GM19023 (cell line): ENCODE data around the gene MOCS1.

ENCODE experiments used
- ATAC-seq: cut with Tn5 transposase; IDR thresholded peaks from one replicate; pipeline ENCODE4 v1.9.1; 2021; ENCODE audit warnings: mild to moderate bottlenecking, moderate library complexity; ENCODE audit not compliant: unreplicated experiment

MOCS1 gene

GRCh38 chr6:39925931-39926290 is 8.4 kb downstream of the MOCS1 start:
- ATAC-seq: no peak

DNA sequence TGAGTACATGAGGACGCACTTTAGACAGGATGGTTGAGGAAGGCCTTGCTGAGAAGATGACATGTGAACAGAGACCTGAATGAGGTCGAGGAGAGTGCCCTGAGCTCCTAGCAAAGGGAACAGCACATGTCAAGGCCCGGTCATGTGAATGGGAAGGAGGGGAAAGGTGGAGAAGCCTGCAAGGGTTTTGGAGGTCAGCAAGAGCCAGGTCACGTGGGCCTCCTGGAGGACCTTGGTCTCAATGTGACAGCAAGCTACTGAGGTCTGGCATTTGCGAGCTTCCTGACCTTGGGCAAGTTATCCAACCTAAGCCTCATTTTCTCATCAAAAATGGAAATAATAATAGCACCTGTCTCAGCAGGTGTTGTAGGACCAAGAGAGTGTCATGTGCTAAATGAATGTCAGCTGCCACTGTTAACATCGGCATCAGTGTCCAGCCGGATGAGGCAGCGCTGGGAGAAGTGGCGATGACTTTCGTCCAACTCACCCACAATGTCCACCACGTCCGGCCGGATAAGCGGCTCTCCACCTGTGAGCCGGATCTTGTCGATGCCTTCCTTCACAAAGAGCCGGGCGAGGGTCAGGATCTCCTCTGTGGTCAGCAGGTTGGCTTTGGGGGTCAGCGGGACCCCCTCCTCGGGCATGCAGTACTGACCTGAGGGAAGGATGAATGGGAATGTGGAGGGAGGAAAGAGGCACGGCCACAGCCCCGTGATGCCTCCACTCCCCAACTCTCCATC is 8.9 kb downstream of the MOCS1 start:
- ATAC-seq: no peak

DNA sequence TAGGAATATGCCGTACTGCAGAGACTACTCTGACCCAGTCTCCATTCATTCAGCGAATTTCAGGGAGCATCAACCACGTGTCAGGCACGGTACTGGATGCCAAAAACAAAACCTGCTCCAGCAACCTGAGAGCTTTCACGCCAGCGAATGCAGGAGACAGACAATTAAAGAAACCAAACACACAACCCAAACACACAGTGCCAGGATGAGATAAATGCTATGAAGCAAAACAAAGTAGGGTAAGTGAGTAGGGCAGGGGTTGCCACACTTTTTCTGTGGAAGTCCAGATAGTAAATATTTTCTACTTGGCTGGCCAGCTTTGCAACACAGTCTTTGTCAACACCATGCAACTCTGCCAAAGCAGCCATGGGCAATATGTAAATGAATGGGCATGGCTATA is 10.0 kb downstream of the MOCS1 start:
- ATAC-seq: no peak

- no peak for ATAC-seq
These were observed 10.4 kb downstream of the MOCS1 start for GRCh38 chr6:39923861-39924260.

DNA sequence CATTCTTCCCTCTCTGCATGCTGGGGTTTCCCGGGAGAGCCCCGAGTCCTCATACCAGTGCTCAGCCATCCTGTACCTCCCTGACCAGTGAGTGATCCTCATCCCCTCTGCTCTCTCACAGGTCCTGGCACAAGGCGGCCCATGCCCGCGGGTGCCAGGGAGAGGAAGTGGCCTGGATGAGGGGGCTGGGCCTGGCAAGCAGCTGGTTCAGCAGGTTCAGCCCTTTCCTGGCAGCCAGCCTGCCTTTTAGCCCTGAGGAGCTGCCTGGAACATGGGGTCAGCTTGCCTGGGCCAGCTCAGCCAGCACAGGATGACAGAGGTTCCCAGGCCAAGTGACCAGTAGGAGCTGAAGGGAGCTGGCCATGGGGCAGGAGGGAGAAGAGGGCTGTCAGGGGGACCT is 10.9 kb downstream of the MOCS1 start:
- no peak for ATAC-seq

GRCh38 chr6:39922821-39923220 is 11.4 kb downstream of the MOCS1 start:
- ATAC-seq: no peak

- ATAC-seq: no peak
These were observed 14.1 kb downstream of the MOCS1 start for GRCh38 chr6:39920157-39920556.

GRCh38 chr6:39918831-39919230 is 15.4 kb downstream of the MOCS1 start:
- ATAC-seq: no peak

- no peak for ATAC-seq
These were observed 16.3 kb downstream of the MOCS1 start for GRCh38 chr6:39917981-39918380.

- no peak for ATAC-seq
These were observed 16.9 kb downstream of the MOCS1 start for GRCh38 chr6:39917329-39917728.

DNA sequence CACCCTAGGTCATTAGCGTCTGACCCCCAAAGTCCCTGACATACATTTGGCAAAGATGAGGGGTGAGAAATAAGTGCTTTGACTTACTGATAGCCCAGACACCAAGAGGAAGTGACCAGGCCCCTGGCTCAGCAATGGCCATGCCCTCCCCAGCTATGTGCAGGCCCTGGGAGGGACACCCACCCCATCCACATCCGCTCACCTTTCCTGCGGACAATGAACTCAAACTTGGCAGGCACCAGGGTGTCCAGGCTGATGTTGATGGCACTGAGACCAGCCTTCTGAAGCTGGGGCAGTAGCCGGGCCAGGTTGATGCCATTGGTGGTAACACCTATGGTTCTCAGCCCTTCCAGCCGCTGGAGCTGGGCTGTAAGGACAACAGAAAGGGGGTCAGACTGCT is 18.4 kb downstream of the MOCS1 start:
- ATAC-seq: no peak

GRCh38 chr6:39914239-39914638 is 20.0 kb downstream of the MOCS1 start:
- no peak for ATAC-seq

- ATAC-seq: no peak
These were observed 20.8 kb downstream of the MOCS1 start for GRCh38 chr6:39913391-39913916.

- ATAC-seq: no peak
These were observed 21.8 kb downstream of the MOCS1 start for GRCh38 chr6:39912446-39912845.

GRCh38 chr6:39911513-39912125 is 22.6 kb downstream of the MOCS1 start:
- no peak for ATAC-seq

- ATAC-seq: no peak
These were observed 23.5 kb downstream of the MOCS1 start for GRCh38 chr6:39910744-39911143.

DNA sequence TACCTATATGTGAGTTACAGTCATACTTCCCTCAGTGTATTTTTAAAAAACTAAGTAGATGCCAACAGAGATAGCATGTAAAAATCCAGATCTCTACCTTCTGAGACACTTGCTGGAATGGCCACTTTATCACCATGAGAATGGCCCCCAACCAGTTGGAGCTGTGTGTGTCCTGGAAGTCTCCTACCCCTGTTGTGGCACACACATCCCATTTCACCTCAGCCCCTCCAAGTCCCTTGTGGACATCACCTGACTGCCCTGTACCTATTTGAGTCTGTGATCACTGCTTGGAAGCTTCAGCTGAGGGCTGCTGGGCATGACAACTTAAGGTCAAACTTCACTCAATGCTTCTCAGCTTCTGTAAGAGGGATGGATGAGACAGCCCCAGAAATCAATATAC is 24.1 kb downstream of the MOCS1 start:
- ATAC-seq: no peak

DNA sequence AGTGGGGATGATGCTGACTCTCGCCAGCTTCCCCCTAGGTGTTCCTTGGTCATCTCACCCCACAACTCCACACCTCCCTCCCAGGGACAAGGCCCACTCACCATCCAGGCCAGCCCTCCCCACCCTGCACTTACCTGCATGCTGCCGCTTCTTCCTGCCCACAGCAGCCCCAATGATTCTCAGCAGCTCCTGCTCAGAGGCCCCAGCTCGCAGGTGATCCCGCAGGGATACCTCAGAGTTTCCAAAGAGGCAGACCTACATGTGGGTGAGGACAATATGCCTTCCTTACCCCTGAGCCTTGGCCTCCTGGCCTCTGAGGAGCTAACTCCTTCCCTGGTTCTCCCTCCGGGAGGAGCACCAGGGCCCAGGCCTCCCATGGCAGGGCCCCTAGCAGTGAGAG is 24.6 kb downstream of the MOCS1 start:
- no peak for ATAC-seq

DNA sequence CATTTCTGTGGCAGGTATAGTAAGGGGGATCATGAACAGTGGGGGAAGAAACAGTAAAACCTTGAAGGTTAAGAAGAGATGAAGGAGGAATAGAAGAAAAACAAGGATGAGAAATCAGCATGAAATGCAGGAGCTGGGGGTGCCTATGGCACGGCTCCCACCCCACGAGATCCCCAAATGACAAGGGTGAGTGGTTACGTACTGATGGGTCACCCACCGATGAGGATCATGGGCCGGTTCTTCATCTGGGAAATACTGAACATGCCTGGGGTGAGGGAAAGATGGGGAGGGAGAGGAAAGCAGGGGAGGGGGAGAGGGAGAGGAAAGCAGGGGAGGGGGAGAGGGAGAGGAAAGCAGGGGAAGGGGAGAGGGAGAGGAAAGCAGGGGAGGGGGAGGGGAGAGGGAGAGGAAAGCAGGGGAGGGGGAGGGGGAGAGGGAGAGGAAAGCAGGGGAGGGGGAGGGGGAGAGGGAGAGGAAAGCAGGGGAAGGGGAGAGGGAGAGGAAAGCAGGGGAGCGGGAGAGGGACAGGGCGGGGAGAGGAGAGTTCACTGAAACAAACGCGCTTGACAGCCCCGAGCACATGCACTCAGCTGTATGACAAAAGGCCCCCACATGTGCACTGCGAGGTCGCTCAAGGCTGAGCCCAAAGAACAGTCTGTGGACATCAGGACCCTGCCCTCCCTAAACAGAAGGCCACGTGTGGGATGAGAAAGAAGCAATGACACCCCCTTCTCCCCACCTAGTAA is 25.3 kb downstream of the MOCS1 start:
- ATAC-seq: no peak

- no peak for ATAC-seq
These were observed 26.2 kb downstream of the MOCS1 start for GRCh38 chr6:39907871-39908575.

DNA sequence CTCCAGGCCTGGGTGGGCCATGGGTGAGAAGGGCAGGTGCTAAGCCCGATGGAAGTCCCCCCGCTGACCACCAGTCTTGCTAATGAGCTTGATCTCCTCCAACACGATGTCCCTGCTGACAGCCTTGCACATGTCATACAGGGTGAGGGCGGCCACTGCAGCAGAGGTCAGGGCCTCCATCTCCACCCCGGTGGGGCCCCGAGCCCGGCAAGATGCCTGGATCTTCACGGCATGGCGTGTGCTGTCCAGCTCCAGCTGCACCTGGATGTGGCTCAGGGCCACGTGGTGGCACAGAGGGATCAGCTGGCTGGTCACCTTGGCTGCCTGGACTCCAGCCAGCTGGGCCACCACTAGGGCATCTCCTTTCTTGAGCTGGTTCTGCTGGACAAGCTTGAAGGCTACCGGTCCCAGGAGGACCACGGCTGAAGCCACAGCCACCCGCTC is 27.9 kb downstream of the MOCS1 start:
- ATAC-seq: no peak
